ENCODE data around the gene MRGPRG. TPM values are rescaled to one million over a fixed set of nuclear protein-coding genes. Genes with fewer than 3 reads are reported as not detected.

The MRGPRG gene
- total and polyA plus RNA-seq, 9 of the 15 experiments (the other 6 are each of a cell fraction or from before 2014, with no cell fraction given) = not detected

GRCh38 chr11:3231851-3232744 is 13.5 kb upstream of the MRGPRG start, which contains the start of gene MRGPRE (continued):
- TF ChIP-seq NCOA2 (IDR thresholded peaks at IDR 0.05; ENCODE audit: partially characterized antibody in 2 of 2) (no peak), NR4A1 (CRISPR knock-in tag; IDR thresholded peaks at IDR 0.05) (no peak), NR4A1 (tag; IDR thresholded peaks at IDR 0.05) (no peak), ZNF589 (CRISPR knock-in tag; IDR thresholded peaks at IDR 0.05; ENCODE audit: low read depth) (no peak), NR2C1 (IDR thresholded peaks at IDR 0.05) (no peak), NR2C1 (tag; IDR thresholded peaks at IDR 0.05) (no peak), TEAD4 (IDR thresholded peaks at IDR 0.05; ENCODE audit: low read length) (peak; percentile 84), TEAD4 (CRISPR knock-in tag; IDR thresholded peaks at IDR 0.05; ENCODE audit: borderline replicate concordance) (no peak), ZNF445 (CRISPR knock-in tag; IDR thresholded peaks at IDR 0.05; ENCODE audit: low read depth) (no peak), NBN (IDR thresholded peaks at IDR 0.05; ENCODE audit: low read depth) (no peak), FOXO4 (CRISPR knock-in tag; IDR thresholded peaks at IDR 0.05) (no peak), ZNF444 (CRISPR knock-in tag; IDR thresholded peaks at IDR 0.05) (no peak), CCNT2 (IDR thresholded peaks at IDR 0.05; ENCODE audit: borderline replicate concordance, extremely low read depth, insufficient read length, low read depth, low read length) (peak; percentile 96), KDM1A (IDR thresholded peaks at IDR 0.05) (no peak), PHB2 (IDR thresholded peaks at IDR 0.05; ENCODE audit: low read depth) (no peak), TFAM (CRISPR knock-in tag; conservative IDR thresholded peaks at IDR 0.05) (no peak), ETV5 (CRISPR knock-in tag; IDR thresholded peaks at IDR 0.05; ENCODE audit: low read depth) (0 out of 2 replicates have a peak, but pooled peaks have one; percentile 54), MXI1 (IDR thresholded peaks at IDR 0.05; ENCODE audit: low read depth, low read length) (no peak), KDM2B (CRISPR knock-in tag; IDR thresholded peaks at IDR 0.05) (no peak), ZNF318 (IDR thresholded peaks at IDR 0.05; ENCODE audit: borderline replicate concordance in 1 of 2, low read depth in 1 of 2) (no peak)

Measured in K562 (cell line).